H1 (cell line): ENCODE measurements around the gene DNASE1L1. TPM values are rescaled to one million over a fixed set of nuclear protein-coding genes. Genes with fewer than 3 reads are reported as not detected.
A peak's percentile ranks its signal among the peaks of the same experiment; 100 is the strongest.

ENCODE experiments used
- CTCF ChIA-PET: fragments of 300-600 bp; sonication (Branson Sonifier 250); formaldehyde crosslinking; loops from one replicate; lab custom pipeline; 2021; ENCODE audit not compliant: partially characterized antibody; lab: Charles Lee
- POLR2A ChIA-PET: fragments of 300-600 bp; sonication (Branson Sonifier 250); formaldehyde crosslinking; loops from one replicate; lab custom pipeline; 2021; ENCODE audit warnings: inconsistent platforms; ENCODE audit not compliant: partially characterized antibody; lab: Charles Lee
- DNase-seq, 2 experiments: peaks; one replicate each; pipeline versions ENCODE4 v3.0.0 to v3.0.0-alpha.2; 2010 to 2022; ENCODE audit warnings: low spot score in 2 of 2, low read depth in 1 of 2, mixed read lengths in 1 of 2
- FAIRE-seq: peaks from 2 replicates; lab custom pipeline; 2011; peaks lifted over from hg19 to GRCh38; lab: Jason Lieb, UNC
- H2AFZ ChIP-seq: 2 replicates; pipeline ENCODE4 v1.8.1; 2012; ENCODE audit warnings: low read length, inconsistent platforms
- H2AK5ac ChIP-seq: 2 replicates; pipeline ENCODE4 v1.6.1; 2013; ENCODE audit warnings: low read depth, low read length
- H2BK120ac ChIP-seq: replicated peaks from 2 replicates; pipeline ENCODE3; 2013; ENCODE audit warnings: low read depth, low read length, inconsistent platforms
- H2BK12ac ChIP-seq: 2 replicates; pipeline ENCODE4 v1.6.1; 2013; ENCODE audit warnings: low read depth, low read length
- H2BK15ac ChIP-seq: 2 replicates; pipeline ENCODE4 v1.6.1; 2013; ENCODE audit warnings: low read length
- H2BK20ac ChIP-seq: 2 replicates; pipeline ENCODE4 v1.6.1; 2013; ENCODE audit warnings: low read length
- H2BK5ac ChIP-seq: 2 replicates; pipeline ENCODE4 v1.6.1; 2013; ENCODE audit warnings: low read depth, low read length
- H3K14ac ChIP-seq: 2 replicates; pipeline ENCODE4 v1.6.1; 2013; ENCODE audit warnings: inconsistent platforms; ENCODE audit not compliant: insufficient read length
- H3K18ac ChIP-seq: 2 replicates; pipeline ENCODE4 v1.6.1; 2013; ENCODE audit warnings: low read length; ENCODE audit errors: extremely low read depth
- H3K23ac ChIP-seq: 2 replicates; pipeline ENCODE4 v1.6.1; 2013; ENCODE audit warnings: inconsistent platforms; ENCODE audit not compliant: insufficient read length
- H3K23me2 ChIP-seq: 2 replicates; pipeline ENCODE4 v1.6.1; 2013; ENCODE audit warnings: low read depth, low read length
- H3K27ac ChIP-seq: 2 replicates; pipeline ENCODE4 v1.6.1; 2011; ENCODE audit warnings: low read depth, low read length, inconsistent platforms
- H3K27me3 ChIP-seq, 4 experiments: replicated peaks in 1 of 4; 1 replicate in 1 of 4; 2 replicates in 3 of 4; pipeline versions ENCODE4 v1.6.1 to v1.8.1; 2011 to 2013; ENCODE audit warnings: low read length in 3 of 4, mild to moderate bottlenecking in 3 of 4, inconsistent platforms in 2 of 4, mixed read lengths in 2 of 4, moderate library complexity in 1 of 4; ENCODE audit not compliant: control insufficient read depth in 3 of 4, insufficient read depth in 3 of 4; ENCODE audit errors: extremely low read depth in 1 of 4
- H3K36me3 ChIP-seq, 4 experiments: 2 replicates each; pipeline versions ENCODE4 v1.6.1 to v1.8.1; 2011 to 2013; ENCODE audit warnings: mild to moderate bottlenecking in 4 of 4, low read length in 3 of 4, moderate library complexity in 2 of 4, control low read depth in 1 of 4, inconsistent platforms in 1 of 4; ENCODE audit not compliant: insufficient read depth in 4 of 4, control insufficient read depth in 2 of 4
- H3K4ac ChIP-seq: replicated peaks from 2 replicates; pipeline ENCODE3; 2013; ENCODE audit warnings: low read length, low read depth, mixed read lengths, inconsistent platforms; ENCODE audit not compliant: insufficient read length
- H3K4me1 ChIP-seq, 4 experiments: replicated peaks in 1 of 4; 1 replicate in 1 of 4; 2 replicates in 3 of 4; pipeline versions ENCODE4 v1.6.1 to v1.8.1; 2011 to 2013; ENCODE audit warnings: low read length in 3 of 4, inconsistent platforms in 2 of 4, mixed read lengths in 1 of 4; ENCODE audit not compliant: insufficient read depth in 4 of 4, control insufficient read depth in 3 of 4
- H3K4me2 ChIP-seq, 2 experiments: 2 replicates each; pipeline versions ENCODE4 v1.6.1 to v1.8.1; 2011 to 2013; ENCODE audit warnings: low read depth in 2 of 2, low read length in 2 of 2, control low read depth in 1 of 2, inconsistent platforms in 1 of 2, mild to moderate bottlenecking in 1 of 2; ENCODE audit not compliant: insufficient read depth in 1 of 2
- H3K4me3 ChIP-seq, 4 experiments: fragments of 200-600, 300-600 bp in 1 of 4; sonication (generic), shearing (Covaris generic), sonication (Bioruptor Twin) in 1 of 4; 2 replicates each; pipeline versions ENCODE4 v1.5.1 to v1.8.1; 2011 to 2016; ENCODE audit warnings: low read length in 4 of 4, low read depth in 3 of 4, control low read depth in 2 of 4, inconsistent platforms in 2 of 4, mild to moderate bottlenecking in 2 of 4, mixed read lengths in 1 of 4, moderate library complexity in 1 of 4; ENCODE audit not compliant: insufficient read depth in 2 of 4; ENCODE audit errors: extremely low read depth in 1 of 4
- H3K56ac ChIP-seq: replicated peaks from 2 replicates; pipeline ENCODE3; 2013; ENCODE audit warnings: low read depth, mild to moderate bottlenecking, mixed read lengths, low read length, inconsistent platforms; ENCODE audit not compliant: insufficient read length
- H3K79me1 ChIP-seq: 2 replicates; pipeline ENCODE4 v1.6.1; 2013; ENCODE audit warnings: low read depth, low read length, control low read depth
- H3K79me2 ChIP-seq, 2 experiments: 2 replicates each; pipeline versions ENCODE4 v1.6.1 to v1.8.1; 2012 to 2013; ENCODE audit warnings: low read length in 2 of 2, mild to moderate bottlenecking in 2 of 2, inconsistent platforms in 1 of 2; ENCODE audit not compliant: insufficient read depth in 2 of 2, control insufficient read depth in 1 of 2
- H3K9ac ChIP-seq, 4 experiments: replicated peaks in 1 of 4; 1 replicate in 1 of 4; 2 replicates in 3 of 4; pipeline versions ENCODE4 v1.6.1 to v1.8.1; 2011 to 2013; ENCODE audit warnings: low read depth in 3 of 4, low read length in 3 of 4, control low read depth in 2 of 4, mild to moderate bottlenecking in 2 of 4, moderate library complexity in 2 of 4, inconsistent platforms in 1 of 4; ENCODE audit errors: extremely low read depth in 1 of 4
- H3K9me3 ChIP-seq, 2 experiments: 2 replicates each; pipeline versions ENCODE4 v1.6.1 to v1.8.1; 2012 to 2013; ENCODE audit warnings: mild to moderate bottlenecking in 2 of 2, moderate library complexity in 2 of 2, control low read depth in 1 of 2, inconsistent platforms in 1 of 2, low read depth in 1 of 2, low read length in 1 of 2, mixed read lengths in 1 of 2; ENCODE audit not compliant: insufficient read depth in 2 of 2
- H4K20me1 ChIP-seq, 2 experiments: replicated peaks in 1 of 2; 2 replicates each; pipeline versions ENCODE3 to v1.8.1; 2011 to 2013; ENCODE audit warnings: inconsistent platforms in 2 of 2, low read length in 2 of 2, mild to moderate bottlenecking in 1 of 2; ENCODE audit not compliant: insufficient read depth in 2 of 2, control insufficient read depth in 1 of 2
- H4K5ac ChIP-seq: 2 replicates; pipeline ENCODE4 v1.6.1; 2013; ENCODE audit warnings: low read length, low read depth, mixed read lengths, inconsistent platforms; ENCODE audit not compliant: insufficient read length
- H4K8ac ChIP-seq: 2 replicates; pipeline ENCODE4 v1.8.0; 2013; ENCODE audit warnings: mild to moderate bottlenecking, moderate library complexity, low read length, inconsistent platforms; ENCODE audit not compliant: insufficient read depth; ENCODE audit errors: extremely low read depth
- H4K91ac ChIP-seq: replicated peaks from 2 replicates; pipeline ENCODE3; 2013; ENCODE audit warnings: low read length, mixed read lengths, inconsistent platforms; ENCODE audit not compliant: insufficient read length
- BRCA1 ChIP-seq: IDR thresholded peaks from 2 replicates; pipeline ENCODE4 v1.6.1; 2012; ENCODE audit warnings: low read depth, low read length, improper control_type of control experiment
- HDAC2 ChIP-seq, 2 experiments: fragments of 300-600 bp in 1 of 2; sonication (generic) in 1 of 2; IDR thresholded peaks; 2 replicates each; pipeline ENCODE4 v1.6.1; 2011 to 2012; ENCODE audit warnings: low read depth in 2 of 2, low read length in 2 of 2, mild to moderate bottlenecking in 2 of 2, moderate library complexity in 2 of 2, borderline replicate concordance in 1 of 2, inconsistent platforms in 1 of 2
- JUND ChIP-seq: IDR thresholded peaks from 2 replicates; pipeline ENCODE4 v1.6.1; 2011; ENCODE audit warnings: mild to moderate bottlenecking, improper control_type of control experiment, low read length
- KDM1A ChIP-seq: fragments of 200-600, 300-600 bp; sonication (generic); IDR thresholded peaks from 2 replicates; pipeline ENCODE4 v1.7.1; 2016; ENCODE audit warnings: mild to moderate bottlenecking, low read length, borderline replicate concordance
- KDM5A ChIP-seq: fragments of 200-600 bp; IDR thresholded peaks from 2 replicates; pipeline ENCODE4 v1.7.1; 2012; ENCODE audit warnings: mild to moderate bottlenecking, low read length, inconsistent platforms, mixed read lengths
- NANOG ChIP-seq: IDR thresholded peaks from 2 replicates; pipeline ENCODE4 v1.6.1; 2011; ENCODE audit warnings: low read length, low read depth, mild to moderate bottlenecking, inconsistent platforms; ENCODE audit not compliant: insufficient read depth, poor library complexity, severe bottlenecking
- NRF1 ChIP-seq: IDR thresholded peaks from 2 replicates; pipeline ENCODE4 v1.6.1; 2011; ENCODE audit warnings: mild to moderate bottlenecking, low read depth, low read length, improper control_type of control experiment
- RBBP5 ChIP-seq: IDR thresholded peaks from 2 replicates; pipeline ENCODE4 v1.7.1; 2012; ENCODE audit warnings: low read depth, mild to moderate bottlenecking, inconsistent platforms, low read length, moderate library complexity, borderline replicate concordance
- SIX5 ChIP-seq: IDR thresholded peaks from 2 replicates; pipeline ENCODE4 v1.6.1; 2011; ENCODE audit warnings: mild to moderate bottlenecking, low read depth, low read length
- SP1 ChIP-seq: IDR thresholded peaks from 2 replicates; pipeline ENCODE4 v1.6.1; 2011; ENCODE audit warnings: low read depth, low read length
- TCF12 ChIP-seq: IDR thresholded peaks from 2 replicates; pipeline ENCODE4 v1.6.1; 2011; ENCODE audit warnings: low read depth, mild to moderate bottlenecking, low read length
- WGBS, 2 experiments: shearing (Covaris generic) in 1 of 2; methylation state at CpG; one replicate each; pipeline versions ENCODE4 v1.1.6 to v1.1.7; 2013 to 2015; ENCODE audit warnings: low lambda C conversion rate in 2 of 2, mixed read lengths in 2 of 2, inconsistent platforms in 1 of 2, low coverage in 1 of 2, missing lambda C conversion rate in 1 of 2; ENCODE audit not compliant: insufficient replicate concordance in 2 of 2, insufficient coverage in 1 of 2, insufficient read length in 1 of 2; ENCODE audit errors: extremely low coverage in 1 of 2, missing lambda C conversion rate in 1 of 2; 5-methylcytosine and 5-hydroxymethylcytosine counted together
- polyA plus RNA-seq, 7 experiments: library from polyadenylated mRNA; depleted of rRNA in 3 of 7; stranded (reverse) in 5 of 7; unstranded in 2 of 7; fragments of >200 nt in 5 of 7; fragments of 200-250 nt in 2 of 7; gene quantifications; 1 replicate in 5 of 7; 2 replicates in 1 of 7; 4 replicates in 1 of 7; pipeline versions ENCODE4 v1.2.1 to v1.2.3, GENCODE V29; 2011 to 2013; ENCODE audit warnings: missing spikeins in 2 of 7, mixed read lengths in 2 of 7
- total RNA-seq: library from RNA; stranded (reverse); fragmentation: NEBNext Ultra II Directional; extraction: Animal tissue kit (Norgen Biotek cat#: 25700); gene quantifications from 2 replicates; pipeline ENCODE4 v1.2.1, GENCODE V29; 2021
- TF ChIP-seq, protein P1 (sequence below): IDR thresholded peaks from 2 replicates; pipeline ENCODE4 v1.6.1; 2012; ENCODE audit warnings: inconsistent platforms

DNASE1L1 gene
- total and polyA plus RNA-seq, 2 of the 8 experiments (the other 6 are each of a cell fraction or from before 2014, with no cell fraction given): 8.7 to 30.0 TPM

DNA sequence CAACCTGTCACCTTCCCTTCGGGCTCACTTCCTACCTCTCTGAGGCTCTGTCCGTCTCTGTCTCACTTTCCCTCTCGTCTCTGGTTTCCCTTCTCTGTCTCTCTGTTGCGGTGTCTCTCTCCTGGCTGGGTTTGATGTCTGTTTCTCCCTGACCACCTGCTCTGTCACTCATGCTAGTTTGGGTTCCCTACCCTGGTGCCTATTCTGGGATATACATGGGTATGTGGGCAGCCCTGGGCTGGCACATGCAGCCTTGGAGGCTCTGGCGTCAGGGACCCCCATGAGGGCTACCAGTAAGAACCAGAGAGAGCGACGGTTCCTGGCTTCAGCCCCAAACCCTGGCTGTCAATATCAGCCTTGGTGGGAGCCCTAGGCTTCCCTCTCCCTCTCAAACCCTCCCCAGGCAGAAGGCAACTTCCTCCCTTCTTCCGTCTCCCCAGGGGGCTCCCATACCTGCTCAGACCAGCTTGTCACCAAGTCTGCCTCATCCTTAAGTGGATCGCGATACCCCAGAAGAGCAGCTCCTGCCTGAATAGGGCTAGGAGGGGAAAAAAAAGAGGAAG is 314 bp downstream of the DNASE1L1 start:
- no peak overlapping the region for H3K18ac ChIP-seq
- no peak overlapping the region; a peak in 2 of 7 replicates for H3K9ac ChIP-seq
- H3K23me2 ChIP-seq: no peaks in the 10 kb centered on the region
- peak overlapping the region; percentile 64 to 66 for H3K4me2 ChIP-seq
- H2BK5ac ChIP-seq: no peak overlapping the region
- H2BK120ac ChIP-seq: no peak overlapping the region
- H3K9me3 ChIP-seq: no peaks in the 10 kb centered on the region
- no peak for FAIRE-seq
- H2BK15ac ChIP-seq: no peak overlapping the region
- H3K4ac ChIP-seq: no peak overlapping the region
- H4K20me1 ChIP-seq: no peaks in the 10 kb centered on the region
- no peaks in the 10 kb centered on the region for H3K79me2 ChIP-seq
- POLR2A ChIA-PET: interaction anchor here (0.8 to 6.4 kb wide), 6 partner anchors 10 to 81 kb away, joined by 3 to 124 read pairs (median 8); partner anchors contain the start of genes ATP6AP1, EMD, RPL10 and SLC10A3
- no peak overlapping the region for H2BK12ac ChIP-seq
- H3K56ac ChIP-seq: no peak overlapping the region
- no peak overlapping the region for H3K14ac ChIP-seq
- DNase-seq: no peak
- no peak overlapping the region for H3K23ac ChIP-seq
- H3K36me3 ChIP-seq: peaks cover 0 to 2% (median 0%) of the 10 kb centered on the region in 4 experiments; a peak in 1 of 8 replicates
- no peak overlapping the region for H4K91ac ChIP-seq
- no peak overlapping the region for H4K8ac ChIP-seq
- H4K5ac ChIP-seq: no peak overlapping the region
- no peak overlapping the region for H2AK5ac ChIP-seq
- no peaks in the 10 kb centered on the region for H3K79me1 ChIP-seq
- peaks cover 2 to 11% (median 3%) of the 10 kb centered on the region in 4 experiments; a peak in 4 of 7 replicates for H3K4me1 ChIP-seq
- 66% methylated on average over 7 of the region's 10 CpGs; no CpG with 5 or more reads in 1 of the 2 experiments for WGBS, 2 experiments
- H3K4me3 ChIP-seq: peak overlapping the region in 3 of 4 experiments; percentile 21 to 52 (median 23); a peak in 4 of 8 replicates
- CTCF ChIA-PET: interaction anchor here (1.4 to 2.3 kb wide), 3 partner anchors 10 to 486 kb away, joined by 3 to 10 read pairs (median 10); partner anchors contain the start of genes FLNA and RPL10
- H2BK20ac ChIP-seq: no peak overlapping the region
- H3K27me3 ChIP-seq: no peaks in the 10 kb centered on the region
- no peak overlapping the region for H2AFZ ChIP-seq
- no peak overlapping the region for H3K27ac ChIP-seq
- TF ChIP-seq NANOG: no peak
- TF ChIP-seq TCF12: no peak
- no peak for TF ChIP-seq JUND
- TF ChIP-seq KDM5A: no peak
- no peak for TF ChIP-seq HDAC2 (IDR thresholded peaks at IDR 0.05; ENCODE audit: borderline replicate concordance in 1 of 2, low read depth in 2 of 2, low read length in 2 of 2)
- no peak for TF ChIP-seq BRCA1
- TF ChIP-seq, protein P1, sequence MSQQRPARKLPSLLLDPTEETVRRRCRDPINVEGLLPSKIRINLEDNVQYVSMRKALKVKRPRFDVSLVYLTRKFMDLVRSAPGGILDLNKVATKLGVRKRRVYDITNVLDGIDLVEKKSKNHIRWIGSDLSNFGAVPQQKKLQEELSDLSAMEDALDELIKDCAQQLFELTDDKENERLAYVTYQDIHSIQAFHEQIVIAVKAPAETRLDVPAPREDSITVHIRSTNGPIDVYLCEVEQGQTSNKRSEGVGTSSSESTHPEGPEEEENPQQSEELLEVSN: no peak
- TF ChIP-seq RBBP5: no peak
- TF ChIP-seq SP1: no peak
- TF ChIP-seq SIX5: no peak
- TF ChIP-seq NRF1: no peak
- TF ChIP-seq KDM1A: no peak
